H1 (cell line): Measurements from ENCODE around the gene MGME1. TPM values are rescaled to one million over a fixed set of nuclear protein-coding genes. Genes with fewer than 3 reads are reported as not detected.

Experiments used
- EGR1 ChIP-seq: IDR thresholded peaks from 2 replicates; pipeline ENCODE4 v1.6.1; 2011; ENCODE audit warnings: low read depth, low read length, borderline replicate concordance
- POU5F1 ChIP-seq: IDR thresholded peaks from 2 replicates; pipeline ENCODE4 v1.6.1; 2011; ENCODE audit warnings: low read depth, mild to moderate bottlenecking, low read length, moderate library complexity
- RAD21 ChIP-seq, 2 experiments: IDR thresholded peaks in 1 of 2; conservative IDR thresholded peaks in 1 of 2; 2 replicates each; pipeline ENCODE4 v1.6.1; 2011; ENCODE audit warnings: low read depth in 2 of 2, low read length in 2 of 2, improper control_type of control experiment in 1 of 2, inconsistent platforms in 1 of 2, mild to moderate bottlenecking in 1 of 2, moderate library complexity in 1 of 2
- polyA plus RNA-seq, 7 experiments: library from polyadenylated mRNA; depleted of rRNA in 3 of 7; stranded (reverse) in 5 of 7; unstranded in 2 of 7; fragments of >200 nt in 5 of 7; fragments of 200-250 nt in 2 of 7; gene quantifications; 1 replicate in 5 of 7; 2 replicates in 1 of 7; 4 replicates in 1 of 7; pipeline versions ENCODE4 v1.2.1 to v1.2.3, GENCODE V29; 2011 to 2013; ENCODE audit warnings: missing spikeins in 2 of 7, mixed read lengths in 2 of 7
- total RNA-seq: library from RNA; stranded (reverse); fragmentation: NEBNext Ultra II Directional; extraction: Animal tissue kit (Norgen Biotek cat#: 25700); gene quantifications from 2 replicates; pipeline ENCODE4 v1.2.1, GENCODE V29; 2021

Gene MGME1
- total and polyA plus RNA-seq, 2 of the 8 experiments (the other 6 are each of a cell fraction or from before 2014, with no cell fraction given): 27.7 to 59.0 TPM

DNA sequence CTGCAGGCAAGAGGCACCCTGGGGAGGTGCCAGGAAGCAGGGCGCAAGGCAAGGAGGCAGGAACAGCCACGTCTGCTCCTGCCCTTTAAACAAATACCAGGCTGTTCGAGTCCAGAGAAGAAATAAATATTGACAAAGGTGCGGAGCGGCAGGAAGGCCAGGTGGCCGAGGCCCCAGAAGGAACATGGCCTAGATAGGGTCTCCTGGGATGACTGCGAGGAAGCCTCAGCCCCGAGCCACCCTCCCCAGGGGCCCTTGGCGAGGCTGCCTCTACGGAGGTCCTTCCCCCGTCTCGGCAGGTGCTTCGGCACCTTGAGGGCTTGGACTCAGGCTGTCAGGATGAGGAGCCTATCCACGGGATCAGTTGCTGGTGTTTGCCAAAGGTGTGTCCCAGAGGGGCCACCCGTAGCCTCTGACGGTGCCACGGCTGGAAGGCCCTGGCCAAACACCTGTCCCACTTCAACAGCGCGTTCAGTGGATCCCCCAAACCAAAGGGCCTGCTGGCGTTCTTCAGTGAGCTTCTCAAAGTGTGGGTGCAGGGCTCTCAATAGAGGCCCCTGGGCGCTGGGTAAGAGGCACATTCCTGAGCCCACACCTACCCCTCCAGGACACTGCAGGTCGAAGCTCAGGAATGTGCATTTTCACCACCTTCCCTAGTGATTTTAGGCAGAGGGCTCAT, 40.0 kb upstream of the MGME1 start (continued):
- TF ChIP-seq EGR1 (no peak), RAD21 (IDR thresholded peaks at IDR 0.05 in 1 of 2, conservative IDR thresholded peaks at IDR 0.05 in 1 of 2; ENCODE audit: low read depth in 2 of 2, low read length in 2 of 2) (peak; percentile 15 to 40; a peak in 2 of 4 replicates), POU5F1 (no peak)
